IMR-90 (cell line): ENCODE measurements around the gene MAP4K1.

Experiments used
- BHLHE40 ChIP-seq: fragments of 150-350 bp; IDR thresholded peaks from 2 replicates; pipeline ENCODE4 v1.6.1; 2016; ENCODE audit warnings: mild to moderate bottlenecking, low read depth, low read length
- CEBPB ChIP-seq: IDR thresholded peaks from 2 replicates; pipeline ENCODE4 v1.6.1; 2012; ENCODE audit warnings: low read depth, low read length, improper control_type of control experiment
- CHD1 ChIP-seq: IDR thresholded peaks from 2 replicates; pipeline ENCODE4 v1.6.1; 2012; ENCODE audit warnings: low read depth, low read length, improper control_type of control experiment
- CTCF ChIP-seq: conservative IDR thresholded peaks from 2 replicates; pipeline ENCODE4 v1.5.1; 2012; ENCODE audit warnings: mild to moderate bottlenecking, low read depth, low read length, improper control_type of control experiment
- ELK1 ChIP-seq: fragments of 150-350 bp; IDR thresholded peaks from 2 replicates; pipeline ENCODE4 v1.6.1; 2016; ENCODE audit warnings: low read depth, mild to moderate bottlenecking, low read length, moderate library complexity, borderline replicate concordance
- FOS ChIP-seq: fragments of 150-350 bp; IDR thresholded peaks from 2 replicates; pipeline ENCODE4 v1.6.1; 2016; ENCODE audit warnings: low read depth, low read length
- MXI1 ChIP-seq: IDR thresholded peaks from 2 replicates; pipeline ENCODE4 v1.6.1; 2012; ENCODE audit warnings: low read depth, mild to moderate bottlenecking, low read length, moderate library complexity, borderline replicate concordance
- POLR2A ChIP-seq: IDR thresholded peaks from 2 replicates; pipeline ENCODE4 v1.6.1; 2012; ENCODE audit warnings: mild to moderate bottlenecking, low read depth, low read length
- RAD21 ChIP-seq: IDR thresholded peaks from 2 replicates; pipeline ENCODE4 v1.6.1; 2012; ENCODE audit warnings: low read length, improper control_type of control experiment
- RFX5 ChIP-seq: IDR thresholded peaks from 2 replicates; pipeline ENCODE4 v1.8.0; 2012; ENCODE audit warnings: low read depth, mild to moderate bottlenecking, low read length, moderate library complexity
- SMC3 ChIP-seq: fragments of 150-350 bp; IDR thresholded peaks from 2 replicates; pipeline ENCODE4 v1.6.1; 2016; ENCODE audit warnings: low read depth, mild to moderate bottlenecking, antibody characterized with exemption, low read length, moderate library complexity
- USF2 ChIP-seq: fragments of 150-350 bp; IDR thresholded peaks from 2 replicates; pipeline ENCODE4 v1.6.1; 2017; ENCODE audit warnings: mild to moderate bottlenecking, antibody characterized with exemption, low read length, low read depth

- TF ChIP-seq CTCF, result no peak
- TF ChIP-seq POLR2A, result no peak
- TF ChIP-seq RAD21, result no peak
- no peak for TF ChIP-seq RFX5
- no peak for TF ChIP-seq BHLHE40
- TF ChIP-seq FOS, result no peak
- no peak for TF ChIP-seq CHD1
- no peak for TF ChIP-seq ELK1
- no peak for TF ChIP-seq CEBPB
- TF ChIP-seq SMC3, result no peak
- no peak for TF ChIP-seq USF2
- TF ChIP-seq MXI1, result no peak
Measured at GRCh38 chr19:38614289-38614688, 3.5 kb downstream of the MAP4K1 start.
